Body of pancreas (tissue), 4 donors: ENCODE measurements around the gene UTP25. TPM values are rescaled to one million over a fixed set of nuclear protein-coding genes. Genes with fewer than 3 reads are reported as not detected.

Source experiments
- ATAC-seq: fragments of 150-250 bp; one replicate; pipeline ENCODE4 v1.9.1; 2016
- DNase-seq, 4 donors: peaks; one replicate each; pipeline ENCODE4 v3.0.0-alpha.2; 2019
- H3K27ac ChIP-seq, 4 donors: fragments of 200-600 bp; sonication (generic); 1 replicate in 3 of 4; 2 replicates in 1 of 4; pipeline versions ENCODE4 v1.5.1 to v1.6.1; 2016 to 2019; ENCODE audit warnings: mild to moderate bottlenecking in 1 of 4, mixed read lengths in 1 of 4, moderate library complexity in 1 of 4
- H3K27me3 ChIP-seq, 2 donors: fragments of 200-600 bp; sonication (generic); one replicate each; pipeline ENCODE4 v1.6.0; 2016; ENCODE audit warnings: mild to moderate bottlenecking in 1 of 2
- H3K36me3 ChIP-seq, 2 donors: fragments of 200-600 bp; sonication (generic); replicated peaks in 1 of 2; 2 replicates each; pipeline ENCODE4 v1.5.1; 2016; ENCODE audit warnings: low read depth in 2 of 2; ENCODE audit not compliant: insufficient read depth in 1 of 2
- H3K4me1 ChIP-seq: fragments of 200-600 bp; sonication (generic); one replicate; pipeline ENCODE4 v1.6.0; 2016
- H3K4me3 ChIP-seq, 2 donors: fragments of 200-600 bp; sonication (generic); 1 replicate in 1 of 2; 2 replicates in 1 of 2; pipeline ENCODE4 v1.5.1; 2016 to 2019
- H3K9me3 ChIP-seq, 3 donors: fragments of 200-600 bp; sonication (generic); 1 replicate in 2 of 3; 2 replicates in 1 of 3; pipeline ENCODE4 v1.5.1; 2016
- POLR2A ChIP-seq, 3 donors: fragments of 450-650 bp; IDR thresholded peaks; one replicate each; pipeline ENCODE4 v1.6.1; 2016; ENCODE audit warnings: antibody characterized with exemption in 3 of 3, mild to moderate bottlenecking in 2 of 3
- WGBS, 2 donors: methylation state at CpG; one replicate each; pipeline ENCODE4 v1.1.5; 2017; 5-methylcytosine and 5-hydroxymethylcytosine counted together
- intact Hi-C: fragments of 100-400 bp; cut with DNase I; formaldehyde crosslinking; loops from one replicate; pipeline ENCODE4 v1.15.1; 2023
- total RNA-seq, 2 donors: library from RNA; depleted of rRNA; stranded (reverse); fragments of >200 nt; gene quantifications; one replicate each; pipeline ENCODE4 v1.1.0, GENCODE V29; 2016
- TF ChIP-seq, protein P1 (sequence below), 7 experiments: fragments of 450-650 bp in 4 of 7; fragments of 200-600 bp in 3 of 7; sonication (generic) in 3 of 7; IDR thresholded peaks; one replicate each; pipeline ENCODE4 v1.5.1; 2016 to 2019; ENCODE audit warnings: antibody characterized with exemption in 7 of 7

The UTP25 gene
- total RNA-seq, 2 donors from 2014 or later, result 2.0 to 5.7 TPM

DNA sequence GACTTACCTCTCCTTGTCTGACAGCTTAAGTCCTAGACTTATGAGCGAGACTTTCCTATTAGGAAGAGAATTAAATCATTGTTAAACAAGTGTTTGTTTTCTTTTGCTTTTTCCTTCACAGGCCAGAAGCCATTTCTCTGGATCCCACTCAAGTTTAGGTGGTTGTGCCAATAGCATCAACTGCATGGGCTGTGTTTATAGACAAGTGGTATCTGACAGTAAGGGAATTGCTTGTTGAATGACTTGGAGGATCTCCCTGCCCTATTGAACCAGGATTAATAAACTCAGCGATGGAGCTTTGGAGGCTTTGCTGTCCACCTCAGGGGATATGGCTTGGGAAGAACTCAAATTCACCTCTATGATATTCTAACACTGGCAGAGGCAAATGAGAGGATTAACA lies 43.7 kb downstream of the UTP25 start:
- intact Hi-C loops, result no loop called here
- 84 to 86% methylated on average over 2 of the region's 2 CpGs for WGBS, 2 donors
- Histone ChIP-seq H3K4me1 (no peaks in the 10 kb centered on the region), H3K36me3 (no peaks in the 10 kb centered on the region), H3K9me3 (no peaks in the 10 kb centered on the region), H3K27me3 (no peaks in the 10 kb centered on the region), H3K4me3 (no peak overlapping the region), H3K27ac (no peak overlapping the region)
- no peak for ATAC-seq
- TF ChIP-seq POLR2A (IDR thresholded peaks at IDR 0.05), result no peak
- TF ChIP-seq, protein P1, sequence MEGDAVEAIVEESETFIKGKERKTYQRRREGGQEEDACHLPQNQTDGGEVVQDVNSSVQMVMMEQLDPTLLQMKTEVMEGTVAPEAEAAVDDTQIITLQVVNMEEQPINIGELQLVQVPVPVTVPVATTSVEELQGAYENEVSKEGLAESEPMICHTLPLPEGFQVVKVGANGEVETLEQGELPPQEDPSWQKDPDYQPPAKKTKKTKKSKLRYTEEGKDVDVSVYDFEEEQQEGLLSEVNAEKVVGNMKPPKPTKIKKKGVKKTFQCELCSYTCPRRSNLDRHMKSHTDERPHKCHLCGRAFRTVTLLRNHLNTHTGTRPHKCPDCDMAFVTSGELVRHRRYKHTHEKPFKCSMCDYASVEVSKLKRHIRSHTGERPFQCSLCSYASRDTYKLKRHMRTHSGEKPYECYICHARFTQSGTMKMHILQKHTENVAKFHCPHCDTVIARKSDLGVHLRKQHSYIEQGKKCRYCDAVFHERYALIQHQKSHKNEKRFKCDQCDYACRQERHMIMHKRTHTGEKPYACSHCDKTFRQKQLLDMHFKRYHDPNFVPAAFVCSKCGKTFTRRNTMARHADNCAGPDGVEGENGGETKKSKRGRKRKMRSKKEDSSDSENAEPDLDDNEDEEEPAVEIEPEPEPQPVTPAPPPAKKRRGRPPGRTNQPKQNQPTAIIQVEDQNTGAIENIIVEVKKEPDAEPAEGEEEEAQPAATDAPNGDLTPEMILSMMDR (IDR thresholded peaks at IDR 0.05), result no peak
- DNase-seq, result no peak

DNA sequence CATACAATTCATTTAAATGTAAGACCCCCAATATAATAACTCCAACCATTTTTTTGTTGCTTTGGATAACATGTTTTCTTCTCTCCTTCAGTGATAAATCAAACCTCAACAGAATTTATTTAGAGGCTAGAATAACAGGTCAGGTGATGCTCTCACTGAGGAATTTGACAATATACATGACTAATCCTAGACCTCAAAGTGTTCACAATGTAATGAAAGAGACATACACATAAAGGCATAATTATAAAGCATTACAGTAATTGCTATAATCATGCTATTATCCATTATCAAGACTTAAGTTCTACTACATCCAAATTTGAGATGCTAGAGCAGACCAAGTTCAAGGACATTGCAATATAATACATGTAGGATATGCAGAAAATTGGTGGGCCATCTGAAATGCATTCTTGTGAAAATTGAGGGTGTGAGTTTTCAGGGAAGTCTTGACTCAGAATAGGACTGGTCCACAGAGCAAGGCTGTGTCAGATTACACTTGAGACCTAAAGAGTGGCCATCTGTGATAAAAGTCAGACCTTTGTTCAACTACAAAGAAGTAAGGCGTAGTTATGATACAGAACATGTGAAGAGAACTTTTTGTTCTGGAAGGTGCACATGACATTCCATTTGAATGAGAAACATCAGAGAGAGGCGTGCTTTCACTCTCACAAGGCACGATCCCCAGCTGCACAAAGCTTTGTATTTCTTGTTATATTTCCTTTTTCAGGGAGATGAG lies 45.5 kb downstream of the UTP25 start:
- Histone ChIP-seq H3K36me3 (no peaks in the 10 kb centered on the region), H3K27me3 (no peaks in the 10 kb centered on the region), H3K4me1 (no peaks in the 10 kb centered on the region), H3K27ac (no peak overlapping the region), H3K9me3 (no peaks in the 10 kb centered on the region), H3K4me3 (no peak overlapping the region)
- intact Hi-C loops, result no loop called here
- no peak for DNase-seq
- WGBS, 2 donors, result 68 to 85% methylated on average over 3 of the region's 3 CpGs
- no peak for ATAC-seq
- TF ChIP-seq POLR2A (IDR thresholded peaks at IDR 0.05), result no peak
- TF ChIP-seq, protein P1 (IDR thresholded peaks at IDR 0.05), result no peak

- no peaks in the 10 kb centered on the region for H3K27me3 ChIP-seq
- TF ChIP-seq POLR2A (IDR thresholded peaks at IDR 0.05), result no peak
- TF ChIP-seq, protein P1 (IDR thresholded peaks at IDR 0.05), result peak in 3 of 7 experiments; percentile 17 to 30 (median 19)
- no peak overlapping the region for H3K27ac ChIP-seq
- peak in 1 of 4 donors; percentile 23 for DNase-seq
- WGBS, 2 donors, result 50 to 59% methylated on average over 7 of the region's 7 CpGs
- H3K36me3 ChIP-seq, result no peaks in the 10 kb centered on the region
- H3K4me3 ChIP-seq, result no peak overlapping the region
- intact Hi-C loops, result no loop called here
- no peaks in the 10 kb centered on the region for H3K4me1 ChIP-seq
- no peaks in the 10 kb centered on the region for H3K9me3 ChIP-seq
- no peak for ATAC-seq
Observed at GRCh38 chr1:209875515-209875914, 47.7 kb downstream of the UTP25 start.

DNA sequence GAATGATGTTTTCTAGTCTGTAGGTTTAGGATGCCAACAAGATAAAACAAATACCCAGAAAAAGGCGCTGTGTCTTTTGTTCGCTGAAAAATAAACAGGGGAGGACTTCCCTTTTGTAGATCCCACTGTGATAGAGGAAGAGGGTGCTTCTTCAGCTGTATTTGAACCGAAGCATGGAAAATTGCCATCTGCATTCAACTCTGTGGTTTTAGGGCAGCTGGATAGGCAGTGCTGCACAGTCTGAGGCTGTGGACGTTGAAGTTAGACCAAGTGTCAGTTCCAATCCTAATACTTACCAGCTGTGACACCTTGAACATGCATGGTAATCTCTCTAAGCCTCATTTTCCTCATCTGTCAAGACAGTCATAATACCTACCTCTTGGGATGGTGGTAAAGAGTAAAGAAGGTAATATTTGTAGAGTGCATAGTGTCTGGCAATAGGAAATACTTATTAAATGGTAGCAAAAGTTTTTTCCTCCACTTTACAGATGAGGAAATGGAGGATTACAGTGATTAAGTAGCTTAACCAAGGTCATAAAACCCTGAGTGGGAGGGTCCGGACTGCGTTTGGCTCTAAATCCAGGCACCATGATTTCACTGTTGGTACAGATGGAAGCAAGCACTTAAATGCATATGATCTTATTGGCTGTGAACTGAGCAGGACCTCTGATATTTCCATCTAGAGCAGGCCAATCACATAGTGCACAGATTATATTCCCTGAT lies 48.5 kb downstream of the UTP25 start:
- H3K27me3 ChIP-seq, result no peaks in the 10 kb centered on the region
- 66 to 80% methylated on average over 6 of the region's 6 CpGs for WGBS, 2 donors
- DNase-seq (no peak), ATAC-seq (no peak)
- intact Hi-C loops, result no loop called here
- peaks cover 1% of the 10 kb centered on the region for H3K4me1 ChIP-seq
- TF ChIP-seq POLR2A (IDR thresholded peaks at IDR 0.05), result no peak
- TF ChIP-seq, protein P1 (IDR thresholded peaks at IDR 0.05), result no peak
- no peak overlapping the region for H3K4me3 ChIP-seq
- H3K9me3 ChIP-seq, result no peaks in the 10 kb centered on the region
- no peak overlapping the region for H3K27ac ChIP-seq
- H3K36me3 ChIP-seq, result no peaks in the 10 kb centered on the region
